A673 (cell line): ENCODE data around the gene ADRB2. TPM values are rescaled to one million over a fixed set of nuclear protein-coding genes. Genes with fewer than 3 reads are reported as not detected.

Source experiments
- BruUV-seq: library from RNA; stranded (reverse); fragments of 400-500 nt; replicated peaks from 2 replicates; lab custom pipeline; 2021; lab: Mats Ljungman, UMichigan
- CTCF ChIA-PET: fragments of 300-600 bp; sonication (Branson Sonifier 250); formaldehyde crosslinking; loops from one replicate; lab custom pipeline; 2022; ENCODE audit warnings: antibody characterized with exemption; lab: Charles Lee
- POLR2A ChIA-PET: fragments of 300-600 bp; sonication (Branson Sonifier 250); formaldehyde crosslinking; loops from one replicate; lab custom pipeline; 2022; ENCODE audit warnings: antibody characterized with exemption; ENCODE audit not compliant: low non-redundant PET; lab: Charles Lee
- DNase-seq: peaks from one replicate; pipeline ENCODE4 v3.0.0-alpha.2; 2015; ENCODE audit warnings: low spot score
- H3K27ac ChIP-seq: fragments of 200-600 bp; sonication (generic); 2 replicates; pipeline ENCODE4 v1.5.1; 2016; ENCODE audit warnings: mixed run types, low read depth, mild to moderate bottlenecking, mixed read lengths, antibody characterized with exemption, low read length; ENCODE audit not compliant: poor library complexity, severe bottlenecking
- H3K27me3 ChIP-seq: fragments of 200-600 bp; sonication (generic); replicated peaks from 2 replicates; pipeline ENCODE4 v1.6.1; 2017; ENCODE audit warnings: mixed run types, low read depth, mild to moderate bottlenecking, mixed read lengths, antibody characterized with exemption, low read length; ENCODE audit not compliant: insufficient read depth, poor library complexity
- H3K36me3 ChIP-seq: fragments of 200-600 bp; sonication (generic); 2 replicates; pipeline ENCODE4 v1.6.1; 2016; ENCODE audit warnings: mixed run types, mild to moderate bottlenecking, mixed read lengths, antibody characterized with exemption, low read length; ENCODE audit not compliant: insufficient read depth, poor library complexity, severe bottlenecking
- H3K4me1 ChIP-seq: fragments of 200-600 bp; sonication (generic); 2 replicates; pipeline ENCODE4 v1.6.1; 2017; ENCODE audit warnings: mixed run types, mild to moderate bottlenecking, mixed read lengths, antibody characterized with exemption, low read length; ENCODE audit not compliant: insufficient read depth, poor library complexity, severe bottlenecking
- H3K4me3 ChIP-seq: fragments of 200-600 bp; sonication (generic); 2 replicates; pipeline ENCODE4 v1.5.1; 2016; ENCODE audit warnings: low read depth, mixed run types, mild to moderate bottlenecking, mixed read lengths, low read length; ENCODE audit not compliant: poor library complexity, severe bottlenecking
- H3K9me3 ChIP-seq: fragments of 200-600 bp; sonication (generic); 2 replicates; pipeline ENCODE4 v1.6.1; 2016; ENCODE audit warnings: mixed run types, low read depth, mild to moderate bottlenecking, mixed read lengths, antibody characterized with exemption, low read length; ENCODE audit not compliant: poor library complexity, severe bottlenecking
- EZH2 ChIP-seq: fragments of 200-600 bp; sonication (generic); IDR thresholded peaks from 2 replicates; pipeline ENCODE4 v1.6.1; 2017; ENCODE audit warnings: borderline replicate concordance, low read depth, mild to moderate bottlenecking, mixed read lengths, antibody characterized with exemption, low read length; ENCODE audit not compliant: poor library complexity, severe bottlenecking
- intact Hi-C: fragments of 100-400 bp; cut with micrococcal nuclease; formaldehyde crosslinking; loops from one replicate; pipeline ENCODE4 v1.10.0; 2022; ENCODE audit not compliant: unreplicated experiment
- total RNA-seq: library from RNA; stranded (reverse); gene quantifications from 2 replicates; pipeline ENCODE4 v1.2.3, GENCODE V29; 2021
- TF ChIP-seq, protein P1 (sequence below): fragments of 300-800, 200-600 bp; sonication (generic); conservative IDR thresholded peaks from 2 replicates; pipeline ENCODE4 v1.5.1; 2017; ENCODE audit warnings: low read depth, mild to moderate bottlenecking, antibody characterized with exemption, low read length, moderate library complexity, mixed read lengths

Gene ADRB2
- total RNA-seq, 1 experiment from 2014 or later: not detected

DNA sequence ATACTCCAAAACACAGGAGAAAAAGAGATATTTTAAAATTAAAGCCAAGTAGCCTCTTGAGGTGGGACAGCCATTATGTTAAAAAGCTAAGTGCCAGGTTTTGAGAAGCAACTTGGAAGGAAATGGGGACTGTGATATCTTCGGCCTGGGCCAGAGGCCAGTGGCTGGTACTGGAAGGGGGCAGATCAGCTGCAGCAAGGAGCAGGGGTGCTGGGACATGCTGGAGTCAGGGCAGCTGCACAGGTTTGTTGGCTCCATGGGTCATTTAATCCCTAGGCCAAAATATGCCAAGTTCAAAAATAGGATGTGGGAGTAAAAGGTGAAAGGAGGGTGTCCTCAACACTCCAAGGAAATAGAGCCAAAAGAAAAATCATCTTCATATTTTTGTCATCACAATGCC is 30.0 kb downstream of the ADRB2 start:
- TF ChIP-seq EZH2: no peak
- TF ChIP-seq, protein P1, sequence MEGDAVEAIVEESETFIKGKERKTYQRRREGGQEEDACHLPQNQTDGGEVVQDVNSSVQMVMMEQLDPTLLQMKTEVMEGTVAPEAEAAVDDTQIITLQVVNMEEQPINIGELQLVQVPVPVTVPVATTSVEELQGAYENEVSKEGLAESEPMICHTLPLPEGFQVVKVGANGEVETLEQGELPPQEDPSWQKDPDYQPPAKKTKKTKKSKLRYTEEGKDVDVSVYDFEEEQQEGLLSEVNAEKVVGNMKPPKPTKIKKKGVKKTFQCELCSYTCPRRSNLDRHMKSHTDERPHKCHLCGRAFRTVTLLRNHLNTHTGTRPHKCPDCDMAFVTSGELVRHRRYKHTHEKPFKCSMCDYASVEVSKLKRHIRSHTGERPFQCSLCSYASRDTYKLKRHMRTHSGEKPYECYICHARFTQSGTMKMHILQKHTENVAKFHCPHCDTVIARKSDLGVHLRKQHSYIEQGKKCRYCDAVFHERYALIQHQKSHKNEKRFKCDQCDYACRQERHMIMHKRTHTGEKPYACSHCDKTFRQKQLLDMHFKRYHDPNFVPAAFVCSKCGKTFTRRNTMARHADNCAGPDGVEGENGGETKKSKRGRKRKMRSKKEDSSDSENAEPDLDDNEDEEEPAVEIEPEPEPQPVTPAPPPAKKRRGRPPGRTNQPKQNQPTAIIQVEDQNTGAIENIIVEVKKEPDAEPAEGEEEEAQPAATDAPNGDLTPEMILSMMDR: no peak
- Histone ChIP-seq H3K27ac (no peak overlapping the region), H3K4me1 (no peaks in the 10 kb centered on the region), H3K36me3 (no peaks in the 10 kb centered on the region), H3K4me3 (no peak overlapping the region), H3K9me3 (no peaks in the 10 kb centered on the region), H3K27me3 (peaks cover 17% of the 10 kb centered on the region)
- POLR2A ChIA-PET: no interaction called here
- BruUV-seq: no TSS peak
- CTCF ChIA-PET: no interaction called here
- intact Hi-C loops: no loop called here
- DNase-seq: no peak

DNA sequence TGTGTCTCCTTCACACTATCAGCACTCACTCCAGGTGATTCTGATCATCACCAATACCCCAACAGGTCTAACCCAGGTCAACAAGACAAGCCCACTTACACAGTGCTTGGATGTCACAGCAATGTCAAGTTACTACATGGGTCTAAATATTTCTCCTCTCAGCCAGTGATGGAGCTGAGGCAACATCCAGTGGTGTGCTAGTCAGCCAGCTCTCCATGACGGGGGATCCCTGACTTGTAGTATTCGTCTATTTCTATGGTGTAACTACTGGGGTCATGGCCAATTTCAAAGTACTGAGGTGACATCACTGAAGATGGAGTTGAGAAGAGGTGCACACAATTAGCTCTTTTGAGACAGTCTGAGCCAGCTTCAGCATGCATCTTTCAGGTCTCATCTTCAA is 31.1 kb downstream of the ADRB2 start:
- POLR2A ChIA-PET: no interaction called here
- TF ChIP-seq, protein P1: no peak
- TF ChIP-seq EZH2: no peak
- Histone ChIP-seq H3K36me3 (no peaks in the 10 kb centered on the region), H3K9me3 (no peaks in the 10 kb centered on the region), H3K4me3 (no peak overlapping the region), H3K27me3 (peaks cover 9% of the 10 kb centered on the region), H3K4me1 (no peaks in the 10 kb centered on the region), H3K27ac (no peak overlapping the region)
- BruUV-seq: no TSS peak
- intact Hi-C loops: no loop called here
- CTCF ChIA-PET: no interaction called here
- DNase-seq: no peak

DNA sequence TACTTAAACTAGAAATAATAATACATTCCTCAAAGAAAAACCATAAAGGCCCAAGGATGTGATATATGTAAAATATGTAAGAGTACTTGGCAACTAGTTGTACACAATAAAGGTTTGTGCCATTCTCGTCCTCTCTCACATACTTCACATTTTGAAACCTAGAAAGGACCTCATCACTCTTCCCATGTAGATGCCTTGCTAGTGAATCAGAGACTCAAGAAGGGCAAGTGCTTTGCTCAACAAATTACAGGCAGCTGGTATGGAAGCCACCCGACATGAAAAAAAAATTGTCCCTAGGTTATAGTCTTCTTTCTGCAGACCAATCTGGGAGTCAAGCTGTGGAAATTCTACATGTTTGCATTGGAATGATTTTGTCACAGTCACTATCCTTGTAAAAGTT is 31.7 kb downstream of the ADRB2 start:
- CTCF ChIA-PET: no interaction called here
- Histone ChIP-seq H3K27me3 (peaks cover 5% of the 10 kb centered on the region), H3K27ac (no peak overlapping the region), H3K36me3 (no peaks in the 10 kb centered on the region), H3K4me1 (no peaks in the 10 kb centered on the region), H3K9me3 (no peaks in the 10 kb centered on the region), H3K4me3 (no peak overlapping the region)
- intact Hi-C loops: no loop called here
- DNase-seq: no peak
- TF ChIP-seq, protein P1: no peak
- TF ChIP-seq EZH2: no peak
- no TSS peak for BruUV-seq
- POLR2A ChIA-PET: no interaction called here
